AG04450 (cell line): ENCODE data around the gene FBN2. TPM values are rescaled to one million over a fixed set of nuclear protein-coding genes. Genes with fewer than 3 reads are reported as not detected.

Experiments
- CTCF ChIA-PET: fragments of 300-600, 350-600 bp; formaldehyde crosslinking; extraction: SDS; loops from one replicate; lab custom pipeline; 2022; ENCODE audit warnings: antibody characterized with exemption, inconsistent platforms; lab: Charles Lee
- POLR2A ChIA-PET: fragments of 350-600 bp; formaldehyde crosslinking; extraction: SDS; loops from one replicate; lab custom pipeline; 2021; ENCODE audit warnings: antibody characterized with exemption, inconsistent platforms; lab: Yijun Ruan, JAX
- DNase-seq: peaks from one replicate; pipeline ENCODE4 v3.0.0-alpha.2; 2011; ENCODE audit warnings: low read depth, low spot score
- H3K27ac ChIP-seq: one replicate; pipeline ENCODE4 v1.5.1; 2012; ENCODE audit warnings: low read depth, low read length, control low read depth
- H3K27me3 ChIP-seq: one replicate; pipeline ENCODE4 v1.6.0; 2012; ENCODE audit warnings: low read length; ENCODE audit not compliant: control insufficient read depth, insufficient read depth
- H3K4me3 ChIP-seq: 2 replicates; pipeline ENCODE4 v1.5.1; 2011; ENCODE audit warnings: mild to moderate bottlenecking, low read depth, low read length, control low read depth
- H3K9me3 ChIP-seq: 2 replicates; pipeline ENCODE4 v1.5.1; 2012; ENCODE audit warnings: low read length; ENCODE audit not compliant: control insufficient read depth, insufficient read depth
- polyA minus RNA-seq: library from RNA; depleted of rRNA, polyadenylated mRNA; stranded (reverse); fragments of >200 nt; gene quantifications from 2 replicates; pipeline ENCODE4 v1.2.3, GENCODE V29; 2011; rRNA and poly(A)+ RNA removed
- polyA plus RNA-seq: library from polyadenylated mRNA; depleted of rRNA; stranded (reverse); fragments of >200 nt; gene quantifications from 2 replicates; pipeline ENCODE4 v1.2.3, GENCODE V29; 2011; rRNA removed
- TF ChIP-seq, protein P1 (sequence below): IDR thresholded peaks from 2 replicates; pipeline ENCODE4 v1.5.1; 2011; ENCODE audit warnings: low read depth, low read length, control low read depth, inconsistent platforms

Gene FBN2
- polyA plus RNA-seq = 46.5 and 47.2 TPM in 2 replicates
- polyA minus RNA-seq = 162 and 170 TPM in 2 replicates

DNA sequence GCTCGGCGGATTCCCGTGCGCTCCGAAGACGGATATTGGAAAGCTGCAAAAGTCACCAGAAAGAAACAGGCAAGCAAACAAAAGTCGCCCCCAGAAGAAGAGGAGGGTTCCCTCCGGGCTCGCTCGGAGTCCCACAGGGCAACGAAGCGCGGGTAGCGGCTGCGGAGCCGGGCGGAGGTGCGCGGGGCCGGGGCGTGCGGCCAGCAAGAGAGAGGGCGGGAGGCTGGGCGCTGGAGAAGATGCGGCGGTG, at the start of gene FBN2:
FBN2 (minus strand) TSS at position 246 of the 250 bp plus-strand sequence. CDS start 642 bp downstream, outside the sequence.
- H3K9me3 ChIP-seq = no peaks in the 10 kb centered on the region; the same call in 1 of the 2 replicates
- TF ChIP-seq, protein P1, sequence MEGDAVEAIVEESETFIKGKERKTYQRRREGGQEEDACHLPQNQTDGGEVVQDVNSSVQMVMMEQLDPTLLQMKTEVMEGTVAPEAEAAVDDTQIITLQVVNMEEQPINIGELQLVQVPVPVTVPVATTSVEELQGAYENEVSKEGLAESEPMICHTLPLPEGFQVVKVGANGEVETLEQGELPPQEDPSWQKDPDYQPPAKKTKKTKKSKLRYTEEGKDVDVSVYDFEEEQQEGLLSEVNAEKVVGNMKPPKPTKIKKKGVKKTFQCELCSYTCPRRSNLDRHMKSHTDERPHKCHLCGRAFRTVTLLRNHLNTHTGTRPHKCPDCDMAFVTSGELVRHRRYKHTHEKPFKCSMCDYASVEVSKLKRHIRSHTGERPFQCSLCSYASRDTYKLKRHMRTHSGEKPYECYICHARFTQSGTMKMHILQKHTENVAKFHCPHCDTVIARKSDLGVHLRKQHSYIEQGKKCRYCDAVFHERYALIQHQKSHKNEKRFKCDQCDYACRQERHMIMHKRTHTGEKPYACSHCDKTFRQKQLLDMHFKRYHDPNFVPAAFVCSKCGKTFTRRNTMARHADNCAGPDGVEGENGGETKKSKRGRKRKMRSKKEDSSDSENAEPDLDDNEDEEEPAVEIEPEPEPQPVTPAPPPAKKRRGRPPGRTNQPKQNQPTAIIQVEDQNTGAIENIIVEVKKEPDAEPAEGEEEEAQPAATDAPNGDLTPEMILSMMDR = no peak
- CTCF ChIA-PET = interaction anchor here (1.4 to 1.5 kb wide), 2 partner anchors 136 to 306 kb away, joined by 4 to 5 read pairs; no protein-coding TSS in a partner anchor
- DNase-seq = no peak
- H3K27me3 ChIP-seq = peaks cover 15% of the 10 kb centered on the region
- POLR2A ChIA-PET = interaction anchor here (1.2 to 2.6 kb wide), 4 partner anchors 13 to 107 kb away, joined by 3 to 9 read pairs (median 6); no protein-coding TSS in a partner anchor
- peak within 1 kb of the TSS; percentile 42 for H3K27ac ChIP-seq
- peak within 1 kb of the TSS; percentile 70 for H3K4me3 ChIP-seq

DNA sequence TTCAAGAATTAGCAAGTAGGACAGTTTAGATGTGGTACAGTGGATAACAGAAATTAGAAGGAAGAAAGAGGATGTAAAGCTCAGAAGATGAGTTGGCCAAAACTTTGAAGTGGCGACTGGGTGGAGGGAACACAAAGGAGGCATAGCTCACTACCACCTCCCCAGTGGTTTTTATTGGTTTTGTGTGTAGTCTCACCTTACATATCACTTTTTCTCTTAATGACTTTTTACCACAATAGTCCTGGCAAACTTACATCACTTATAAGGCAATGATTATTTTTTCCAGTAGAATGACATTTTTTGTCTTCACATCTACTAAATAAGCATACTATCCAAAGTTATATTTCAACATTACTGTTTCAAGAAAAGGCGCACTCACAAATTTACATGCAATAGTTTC, 49.2 kb upstream of the FBN2 start:
- Histone ChIP-seq H3K27me3 (no peaks in the 10 kb centered on the region), H3K9me3 (no peaks in the 10 kb centered on the region), H3K27ac (no peak overlapping the region), H3K4me3 (no peak overlapping the region)
- no peak for DNase-seq
- POLR2A ChIA-PET = no interaction called here
- TF ChIP-seq, protein P1 = no peak
- CTCF ChIA-PET = no interaction called here

GRCh38 chr5:128586848-128587247, 48.8 kb upstream of the FBN2 start:
- TF ChIP-seq, protein P1 = no peak
- ChIA-PET POLR2A (no interaction called here), CTCF (no interaction called here)
- H3K9me3 ChIP-seq = no peaks in the 10 kb centered on the region
- no peak for DNase-seq
- no peak overlapping the region for H3K4me3 ChIP-seq
- H3K27me3 ChIP-seq = no peaks in the 10 kb centered on the region
- H3K27ac ChIP-seq = no peak overlapping the region

DNA sequence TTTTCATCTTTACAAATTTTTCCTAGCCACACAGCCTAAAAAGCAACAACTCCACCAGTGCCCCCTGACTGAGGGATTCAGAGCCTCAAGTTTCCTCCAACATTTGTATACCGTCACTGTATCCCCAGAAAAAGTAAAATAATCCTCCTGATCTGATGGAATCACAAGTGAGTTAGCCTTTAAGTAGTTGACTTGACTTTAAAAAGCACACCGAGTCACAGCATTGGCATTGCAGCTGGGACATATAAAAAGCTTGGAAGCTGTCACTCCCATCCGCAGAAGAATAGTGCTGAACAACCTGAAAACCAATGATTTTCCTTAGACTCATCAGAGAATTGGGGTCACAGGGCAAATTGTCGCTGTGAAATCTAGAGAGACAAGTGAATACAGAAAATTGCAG, 41.6 kb upstream of the FBN2 start:
- Histone ChIP-seq H3K27ac (no peak overlapping the region), H3K9me3 (no peaks in the 10 kb centered on the region), H3K4me3 (no peak overlapping the region), H3K27me3 (no peaks in the 10 kb centered on the region)
- TF ChIP-seq, protein P1 = no peak
- ChIA-PET POLR2A (no interaction called here), CTCF (no interaction called here)
- DNase-seq = no peak

DNA sequence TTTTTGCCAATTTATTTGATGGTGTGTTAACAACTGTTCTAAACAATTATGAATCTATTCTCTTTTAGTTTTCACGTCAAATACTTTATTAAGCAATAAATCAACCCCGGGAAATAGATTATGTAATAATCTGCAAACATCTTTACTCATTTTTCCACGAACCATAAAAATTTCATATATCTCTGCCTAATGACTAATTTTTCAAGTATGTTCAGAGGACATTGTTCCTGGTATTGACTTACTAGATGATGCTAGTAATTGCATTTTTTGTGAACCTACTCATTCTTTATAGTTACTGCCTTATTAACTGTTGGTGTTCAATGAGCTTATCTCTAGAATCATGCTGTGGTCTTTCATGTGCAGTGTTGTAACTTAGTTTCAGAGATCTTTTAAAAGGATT, 41.0 kb upstream of the FBN2 start:
- Histone ChIP-seq H3K27me3 (no peaks in the 10 kb centered on the region), H3K9me3 (no peaks in the 10 kb centered on the region), H3K27ac (no peak overlapping the region), H3K4me3 (no peak overlapping the region)
- TF ChIP-seq, protein P1 = no peak
- ChIA-PET CTCF (no interaction called here), POLR2A (interaction anchor here (0.5 kb wide), 1 partner anchor 1808 kb away, joined by 3 read pairs; no protein-coding TSS in a partner anchor)
- no peak for DNase-seq
